Effector CD4-positive, alpha-beta T cell (primary cell): ENCODE results near the gene TMEM63A.
A peak's percentile ranks its signal among the peaks of the same experiment; 100 is the strongest.
"Not testable (repeated sequence)": the region's sequence is repeated elsewhere in the genome, so short reads cannot be mapped to it uniquely, and the experiment has no call there.

Experiments
- DNase-seq: peaks from one replicate; pipeline ENCODE4 v3.0.0-alpha.2; 2020

The TMEM63A gene

DNA sequence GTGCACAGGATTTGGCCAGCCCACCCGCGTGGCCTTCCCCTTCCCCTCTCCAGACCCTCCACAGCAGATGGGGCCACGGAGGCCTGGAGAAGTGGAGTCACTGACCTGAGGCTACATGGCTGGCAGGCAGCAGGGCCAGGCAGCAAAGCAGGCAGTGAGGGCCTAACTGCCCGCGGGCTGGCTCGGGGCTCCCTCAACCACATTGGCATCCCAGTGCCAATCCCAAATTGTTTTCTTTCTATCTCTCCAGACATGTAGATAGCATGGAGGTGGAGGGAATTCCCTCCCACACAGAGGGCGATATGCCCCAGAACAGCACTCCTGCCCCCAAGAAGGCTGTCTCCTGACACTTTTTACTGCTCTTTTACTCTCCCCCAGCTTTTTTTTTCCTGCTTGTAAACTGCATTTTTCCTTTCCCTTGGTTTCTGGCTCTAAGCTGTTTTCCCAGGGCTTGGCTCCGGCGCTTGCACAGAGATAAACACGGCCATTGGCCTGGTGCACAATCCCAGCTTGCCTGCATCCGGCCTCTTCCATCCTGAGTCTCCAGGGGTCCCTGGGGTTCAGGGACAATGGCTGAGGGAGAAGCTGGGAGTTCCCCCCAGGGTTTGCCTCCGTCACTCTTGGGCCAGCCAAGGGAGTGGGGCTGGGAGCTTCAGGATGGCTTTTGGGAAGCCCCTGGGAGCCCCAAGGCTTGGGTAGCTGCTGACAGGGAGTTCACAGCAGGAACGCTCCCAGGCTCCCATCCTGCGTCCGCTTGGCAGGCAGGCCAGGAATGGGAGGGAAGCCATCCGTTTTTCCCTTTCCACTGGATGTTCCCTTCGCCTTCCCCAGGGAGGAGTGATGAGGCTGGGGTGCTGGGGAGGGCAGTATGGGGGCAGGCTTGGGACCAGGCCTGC lies 65.3 kb downstream of the TMEM63A start:
- DNase-seq, result no peak

- no peak for DNase-seq
These were observed 66.5 kb downstream of the TMEM63A start for GRCh38 chr1:225815526-225816178.

GRCh38 chr1:225815090-225815489 lies 67.1 kb downstream of the TMEM63A start:
- not testable (repeated sequence) for DNase-seq

DNA sequence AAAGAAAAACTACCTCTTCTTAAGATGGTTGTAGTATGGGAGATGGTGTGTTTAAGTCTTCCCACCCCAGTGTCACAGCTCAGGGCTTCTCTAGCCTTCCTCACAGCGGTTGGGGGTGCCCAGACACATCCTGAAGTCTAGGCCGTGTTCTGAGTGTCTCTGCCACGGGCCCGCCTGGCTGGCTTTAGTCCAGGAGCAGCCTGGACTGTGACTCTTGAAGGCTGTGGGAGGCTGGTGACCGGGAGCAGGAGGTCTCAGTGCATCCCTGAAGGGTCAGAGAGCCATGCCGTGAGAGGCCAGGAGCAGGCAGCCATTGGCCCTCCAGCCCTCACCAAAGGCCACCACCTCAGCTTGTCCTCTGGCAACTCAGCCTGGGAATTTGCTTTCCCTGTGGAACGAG lies 67.8 kb downstream of the TMEM63A start:
- no peak for DNase-seq

- no peak for DNase-seq
These were observed 68.8 kb downstream of the TMEM63A start for GRCh38 chr1:225813214-225813964.

DNA sequence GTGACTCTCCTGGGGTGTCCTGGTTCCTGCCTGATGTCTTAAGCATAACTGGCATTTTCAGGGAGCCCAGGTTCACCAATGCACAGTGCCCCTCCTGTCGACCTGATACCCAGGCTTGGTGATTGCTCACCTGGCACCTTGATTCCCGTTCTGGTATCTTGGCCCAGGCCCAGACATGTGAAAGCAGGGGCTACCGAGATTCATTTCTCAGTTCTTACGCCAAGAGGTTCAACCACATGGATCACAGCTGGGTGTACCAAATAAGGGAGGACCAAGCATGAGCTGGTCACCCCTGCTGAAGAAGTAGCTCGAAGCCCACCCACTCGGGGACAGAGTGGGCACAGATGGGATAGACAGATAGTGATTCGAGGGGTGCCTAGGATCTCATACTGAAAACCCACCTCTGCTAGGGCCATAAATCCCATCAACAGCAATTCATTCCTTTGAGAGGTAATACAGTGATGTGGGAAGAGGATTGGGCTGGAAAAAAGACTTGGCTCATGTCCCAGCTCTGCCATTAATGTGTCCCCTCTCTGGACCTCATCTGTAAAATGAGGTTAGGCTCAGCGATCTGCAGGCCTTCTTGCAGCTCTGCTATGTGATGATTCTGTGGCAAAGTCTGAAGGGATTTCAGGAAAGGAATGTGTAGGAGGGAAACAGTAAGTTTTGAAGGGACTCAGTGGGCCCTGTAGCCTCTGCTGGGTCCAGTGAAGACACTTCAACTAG lies 69.5 kb downstream of the TMEM63A start:
- DNase-seq, result no peak

DNA sequence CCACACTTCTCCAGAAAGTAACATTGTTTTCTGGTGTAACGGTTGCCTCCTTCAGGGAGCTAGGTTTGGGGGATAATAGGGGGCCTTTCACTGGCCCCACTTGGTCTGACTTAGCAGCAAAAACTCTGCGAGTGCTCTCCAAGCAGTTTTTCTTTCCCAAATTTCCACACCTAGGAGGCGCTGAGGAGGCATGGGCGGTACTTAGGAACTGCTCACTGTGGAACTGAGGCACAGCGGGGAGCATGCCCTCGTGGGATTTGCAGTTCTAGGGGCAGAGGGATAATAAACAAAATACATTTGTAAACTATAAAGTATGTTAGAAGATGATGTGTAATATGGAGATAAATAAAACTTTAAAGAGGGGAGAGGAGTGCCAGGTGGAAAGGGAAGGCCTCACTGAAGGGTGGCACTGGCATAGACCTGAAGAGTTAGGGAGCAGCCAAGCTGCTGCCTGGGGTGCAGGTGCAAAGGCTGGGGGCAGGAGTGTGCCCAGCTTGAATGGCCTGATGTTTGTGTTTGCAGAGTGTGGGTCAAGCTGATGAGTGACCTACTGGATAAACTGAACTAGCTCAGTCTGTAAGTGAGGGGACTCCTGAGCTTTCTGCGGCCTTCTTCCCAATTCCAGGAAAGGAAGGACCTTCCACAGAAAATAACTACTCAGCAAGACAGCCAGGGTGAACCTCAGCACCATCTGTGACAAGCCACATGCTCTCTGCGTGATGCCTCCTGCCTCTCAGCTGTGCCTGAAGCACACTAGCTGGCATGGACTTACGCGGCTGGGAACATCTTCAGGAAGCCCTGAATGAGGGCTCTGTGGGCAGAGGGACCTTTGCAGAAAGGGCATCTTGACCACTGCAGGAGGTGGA lies 70.3 kb downstream of the TMEM63A start:
- no peak for DNase-seq

GRCh38 chr1:225810579-225811538 lies 71.3 kb downstream of the TMEM63A start:
- not testable (repeated sequence) for DNase-seq

DNA sequence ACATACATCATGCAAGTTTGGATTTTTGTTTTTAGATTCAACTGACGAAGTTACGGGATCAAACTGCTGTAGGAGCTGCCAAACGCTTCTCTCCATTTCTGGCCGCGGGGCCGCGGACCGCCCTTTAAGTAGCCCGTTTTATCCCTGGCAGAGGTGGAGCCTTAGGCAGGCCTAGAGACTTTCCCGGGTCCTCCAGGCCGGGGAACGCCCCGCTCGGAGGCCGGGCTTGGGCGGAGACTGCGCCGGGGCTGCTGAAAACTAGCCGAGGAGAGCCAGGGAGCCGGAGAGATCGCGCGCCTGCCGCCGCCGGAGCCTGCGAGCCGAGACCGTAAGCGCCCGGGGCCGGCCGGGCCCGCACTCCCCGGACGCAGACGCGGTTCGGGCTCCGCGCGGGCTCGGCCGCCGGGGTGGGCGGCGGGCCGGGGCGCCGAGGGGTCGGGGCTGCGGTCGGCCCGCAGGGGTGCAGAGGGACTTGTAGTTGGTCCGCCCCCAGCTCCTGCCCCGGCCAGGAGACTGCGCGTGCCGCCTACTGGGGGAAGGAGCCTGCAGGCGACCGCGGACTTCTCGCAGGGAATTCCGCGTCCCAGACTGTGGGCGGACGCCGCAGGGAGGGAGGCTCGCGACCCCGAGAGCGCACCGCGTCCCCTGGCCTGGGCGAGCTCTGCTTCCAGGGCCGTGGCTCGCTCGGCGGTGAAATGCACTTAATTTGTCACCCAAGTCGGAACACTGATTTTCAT lies 72.2 kb downstream of the TMEM63A start, which contains the start of gene EPHX1:
TSS of gene EPHX1 (plus strand) at position 283 of the 737 bp plus-strand sequence. CDS start 18,606 bp downstream, outside the sequence.
- DNase-seq, result peak; percentile 25

GRCh38 chr1:225808136-225808535 lies 74.0 kb downstream of the TMEM63A start:
- DNase-seq, result no peak

- DNase-seq, result not testable (repeated sequence)
These were observed 75.4 kb downstream of the TMEM63A start for GRCh38 chr1:225806736-225807135.

- no peak for DNase-seq
These were observed 75.9 kb downstream of the TMEM63A start for GRCh38 chr1:225806249-225806648.

GRCh38 chr1:225801146-225801545 lies 81.0 kb downstream of the TMEM63A start:
- not testable (repeated sequence) for DNase-seq

DNA sequence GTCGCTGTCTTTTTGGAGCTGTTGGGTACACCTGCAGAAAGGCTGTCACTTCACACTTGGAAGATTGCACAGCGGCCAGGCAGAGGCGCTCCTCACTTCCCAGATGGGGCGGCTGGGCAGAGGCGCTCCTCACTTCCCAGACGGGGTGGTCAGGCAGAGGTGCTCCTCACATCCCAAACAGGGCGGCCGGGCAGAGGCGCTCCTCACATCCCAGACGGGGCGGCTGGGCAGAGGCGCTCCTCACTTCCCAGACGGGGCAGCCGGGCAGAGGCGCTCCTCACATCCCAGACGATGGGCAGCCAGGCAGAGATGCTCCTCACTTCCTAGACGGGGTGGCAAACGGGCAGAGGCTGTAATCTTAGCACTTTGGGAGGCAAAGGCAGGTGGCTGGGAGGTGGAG lies 86.1 kb downstream of the TMEM63A start:
- DNase-seq, result not testable (repeated sequence)
